ENCODE measurements around the gene CFP.

DNA sequence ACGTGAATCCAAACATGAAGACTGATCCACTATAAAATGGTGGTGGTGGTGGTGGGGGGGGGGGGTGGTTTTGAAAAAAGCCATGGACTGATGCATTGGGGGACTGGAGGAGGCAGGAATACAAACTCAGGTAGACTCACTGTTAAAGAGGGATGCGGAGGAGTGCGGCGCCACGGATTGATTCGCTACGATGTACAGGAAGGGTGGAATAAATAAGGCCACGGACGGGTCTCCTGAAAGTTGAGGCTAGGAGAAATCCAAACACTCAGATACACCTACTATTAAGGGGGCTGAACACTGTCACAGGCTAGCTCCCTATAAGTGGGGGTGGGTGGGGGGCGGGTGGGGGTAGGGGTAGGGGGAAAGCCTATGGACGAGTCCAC is 20.0 kb upstream of the CFP start:
- TF ChIP-seq CTCF (conservative IDR thresholded peaks at IDR 0.05) (no peak), EZH2 (IDR thresholded peaks at IDR 0.05; ENCODE audit: low read depth) (no peak)

Measured in PC-9 (cell line).